ENCODE results near the gene ERCC4. TPM values are rescaled to one million over a fixed set of nuclear protein-coding genes. Genes with fewer than 3 reads are reported as not detected.

ERCC4 gene
- total RNA-seq, 1 donor from 2014 or later: 11.4 TPM

DNA sequence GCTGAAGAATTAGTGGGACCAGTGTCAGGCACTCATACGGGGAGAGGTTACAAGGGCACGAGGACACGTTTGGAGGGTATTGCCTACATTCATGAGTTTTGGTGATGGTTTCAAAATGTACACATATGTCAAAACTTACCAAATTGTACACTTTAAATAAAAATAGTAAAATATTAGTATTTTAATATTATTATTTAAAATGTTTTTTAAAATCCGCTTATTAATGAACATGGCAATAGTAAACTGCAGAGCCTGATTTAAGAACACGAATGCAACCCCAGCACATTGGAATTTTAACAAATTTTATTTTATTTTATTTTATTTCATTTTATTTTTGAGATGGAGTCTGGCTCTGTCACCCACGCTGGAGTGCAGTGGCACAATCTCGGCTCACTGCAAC, 10.9 kb upstream of the ERCC4 start:
- Histone ChIP-seq H3K4me3 (no peak overlapping the region), H3K27me3 (no peaks in the 10 kb centered on the region), H3K36me3 (no peaks in the 10 kb centered on the region), H2AFZ (replicated peaks) (no peak overlapping the region), H4K20me1 (ENCODE audit: low read depth) (no peaks in the 10 kb centered on the region), H3K4me1 (no peaks in the 10 kb centered on the region), H3K9me3 (ENCODE audit: low read depth) (no peaks in the 10 kb centered on the region), H3K79me2 (ENCODE audit: low read depth) (no peaks in the 10 kb centered on the region), H3F3A (ENCODE audit: low read depth) (no peaks in the 10 kb centered on the region), H3K4me2 (no peak overlapping the region), H3K27ac (no peak overlapping the region), H3K9ac (no peak overlapping the region)
- Mint-ChIP-seq H3K4me3 (no peak overlapping the region), H3K27me3 (ENCODE audit: insufficient read depth, low read depth) (peaks cover 12% of the 10 kb centered on the region), H3K4me1 (no peaks in the 10 kb centered on the region), H3K36me3 (no peaks in the 10 kb centered on the region), H3K9me3 (peaks cover 19% of the 10 kb centered on the region), H3K27ac (no peak overlapping the region)
- TF ChIP-seq EZH2 (IDR thresholded peaks at IDR 0.05) (no peak), EZH2phosphoT487 (IDR thresholded peaks at IDR 0.05) (no peak)
- TF ChIP-seq, protein P1, sequence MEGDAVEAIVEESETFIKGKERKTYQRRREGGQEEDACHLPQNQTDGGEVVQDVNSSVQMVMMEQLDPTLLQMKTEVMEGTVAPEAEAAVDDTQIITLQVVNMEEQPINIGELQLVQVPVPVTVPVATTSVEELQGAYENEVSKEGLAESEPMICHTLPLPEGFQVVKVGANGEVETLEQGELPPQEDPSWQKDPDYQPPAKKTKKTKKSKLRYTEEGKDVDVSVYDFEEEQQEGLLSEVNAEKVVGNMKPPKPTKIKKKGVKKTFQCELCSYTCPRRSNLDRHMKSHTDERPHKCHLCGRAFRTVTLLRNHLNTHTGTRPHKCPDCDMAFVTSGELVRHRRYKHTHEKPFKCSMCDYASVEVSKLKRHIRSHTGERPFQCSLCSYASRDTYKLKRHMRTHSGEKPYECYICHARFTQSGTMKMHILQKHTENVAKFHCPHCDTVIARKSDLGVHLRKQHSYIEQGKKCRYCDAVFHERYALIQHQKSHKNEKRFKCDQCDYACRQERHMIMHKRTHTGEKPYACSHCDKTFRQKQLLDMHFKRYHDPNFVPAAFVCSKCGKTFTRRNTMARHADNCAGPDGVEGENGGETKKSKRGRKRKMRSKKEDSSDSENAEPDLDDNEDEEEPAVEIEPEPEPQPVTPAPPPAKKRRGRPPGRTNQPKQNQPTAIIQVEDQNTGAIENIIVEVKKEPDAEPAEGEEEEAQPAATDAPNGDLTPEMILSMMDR (IDR thresholded peaks at IDR 0.05): no peak
- no peak for DNase-seq (ENCODE audit: low spot score)

GRCh38 chr16:13909872-13910303, 10.1 kb upstream of the ERCC4 start:
- no peaks in the 10 kb centered on the region for H3K9me3 ChIP-seq (ENCODE audit: low read depth)
- Mint-ChIP-seq H3K4me1 (no peaks in the 10 kb centered on the region), H3K36me3 (no peaks in the 10 kb centered on the region), H3K4me3 (no peak overlapping the region), H3K9me3 (peaks cover 19% of the 10 kb centered on the region), H3K27ac (no peak overlapping the region), H3K27me3 (ENCODE audit: insufficient read depth, low read depth) (peaks cover 12% of the 10 kb centered on the region)
- H3K36me3 ChIP-seq: no peaks in the 10 kb centered on the region
- no peak overlapping the region for H3K4me2 ChIP-seq
- no peak overlapping the region for H3K27ac ChIP-seq
- H3K4me1 ChIP-seq: no peaks in the 10 kb centered on the region
- H3K9ac ChIP-seq: no peak overlapping the region
- no peaks in the 10 kb centered on the region for H3K27me3 ChIP-seq
- no peaks in the 10 kb centered on the region for H3K79me2 ChIP-seq (ENCODE audit: low read depth)
- TF ChIP-seq EZH2phosphoT487 (IDR thresholded peaks at IDR 0.05) (no peak), EZH2 (IDR thresholded peaks at IDR 0.05) (no peak)
- TF ChIP-seq, protein P1 (IDR thresholded peaks at IDR 0.05): no peak
- no peaks in the 10 kb centered on the region for H4K20me1 ChIP-seq (ENCODE audit: low read depth)
- H3F3A ChIP-seq (ENCODE audit: low read depth): no peaks in the 10 kb centered on the region
- no peak overlapping the region for H2AFZ ChIP-seq (replicated peaks)
- DNase-seq (ENCODE audit: low spot score): no peak
- no peak overlapping the region for H3K4me3 ChIP-seq

DNA sequence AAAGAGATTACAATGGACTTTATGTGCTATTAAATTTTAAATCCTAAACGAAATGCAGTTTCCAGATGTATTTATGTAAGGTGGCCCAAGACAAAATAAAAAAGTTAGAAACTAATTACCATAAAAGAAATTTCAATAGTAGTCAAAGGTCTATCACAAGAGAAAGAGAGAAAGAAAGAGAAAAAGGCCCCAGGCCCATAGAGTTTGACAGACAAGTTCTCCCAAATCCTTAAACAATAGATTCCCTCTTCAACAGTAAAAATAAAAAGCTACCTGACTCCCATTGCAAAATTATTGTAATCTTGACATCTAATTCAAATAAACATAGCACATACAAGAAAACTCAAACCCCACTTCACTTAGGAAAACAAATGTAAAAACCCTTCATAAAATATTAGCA, 8.6 kb upstream of the ERCC4 start:
- no peaks in the 10 kb centered on the region for H3K9me3 ChIP-seq (ENCODE audit: low read depth)
- H3K9me3 Mint-ChIP-seq: peaks cover 16% of the 10 kb centered on the region
- no peak for DNase-seq (ENCODE audit: low spot score)
- H3K4me2 ChIP-seq: no peak overlapping the region
- no peak overlapping the region for H3K9ac ChIP-seq
- no peaks in the 10 kb centered on the region for H3K4me1 ChIP-seq
- H3K27ac ChIP-seq: no peak overlapping the region
- no peaks in the 10 kb centered on the region for H3F3A ChIP-seq (ENCODE audit: low read depth)
- H3K27ac Mint-ChIP-seq: no peak overlapping the region
- no peaks in the 10 kb centered on the region for H3K36me3 ChIP-seq
- peaks cover 7% of the 10 kb centered on the region for H3K27me3 Mint-ChIP-seq (ENCODE audit: insufficient read depth, low read depth)
- no peaks in the 10 kb centered on the region for H3K4me1 Mint-ChIP-seq
- no peak for TF ChIP-seq EZH2phosphoT487 (IDR thresholded peaks at IDR 0.05)
- TF ChIP-seq, protein P1 (IDR thresholded peaks at IDR 0.05): no peak
- no peak for TF ChIP-seq EZH2 (IDR thresholded peaks at IDR 0.05)
- H3K79me2 ChIP-seq (ENCODE audit: low read depth): no peaks in the 10 kb centered on the region
- H2AFZ ChIP-seq (replicated peaks): no peak overlapping the region
- no peaks in the 10 kb centered on the region for H3K27me3 ChIP-seq
- no peak overlapping the region for H3K4me3 ChIP-seq
- H3K36me3 Mint-ChIP-seq: no peaks in the 10 kb centered on the region
- H4K20me1 ChIP-seq (ENCODE audit: low read depth): no peaks in the 10 kb centered on the region
- H3K4me3 Mint-ChIP-seq: no peak overlapping the region

Measured in neural progenitor cell (in vitro differentiated cells).